HCT116 (cell line): Measurements from ENCODE around the gene NCAPG2. TPM values are rescaled to one million over a fixed set of nuclear protein-coding genes. Genes with fewer than 3 reads are reported as not detected.

Experiments used
- ATAC-seq: fragments of 200-7000 bp; cut with Tn5 transposase; 2 replicates; pipeline ENCODE4 v1.9.1; 2020; ENCODE audit warnings: mild to moderate bottlenecking, moderate library complexity
- BruUV-seq: library from RNA; stranded (reverse); fragments of 400-500 nt; replicated peaks from 2 replicates; lab custom pipeline; 2021; lab: Mats Ljungman, UMichigan
- CTCF ChIA-PET: fragments of 300-600 bp; sonication (Branson Sonifier 250); formaldehyde crosslinking; loops from one replicate; lab custom pipeline; 2021; ENCODE audit warnings: antibody characterized with exemption; lab: Charles Lee
- POLR2A ChIA-PET: fragments of 300-600, 350-600 bp; sonication (Branson Sonifier 250); formaldehyde crosslinking; loops from one replicate; lab custom pipeline; 2021; ENCODE audit warnings: antibody characterized with exemption; lab: Charles Lee
- RAD21 ChIA-PET, 2 experiments: fragments of 300-600 bp; sonication (Branson Sonifier 250); formaldehyde crosslinking; loops; one replicate each; lab custom pipeline; 2023; ENCODE audit warnings: low total read pairs in 2 of 2; ENCODE audit not compliant: uncharacterized antibody in 2 of 2, unreplicated experiment in 2 of 2, low non-redundant PET in 1 of 2; lab: Charles Lee
- DNase-seq: peaks from one replicate; pipeline ENCODE4 v3.0.0-alpha.2; 2010; ENCODE audit warnings: low read depth, low spot score
- H2AFZ ChIP-seq: fragments of 200-600 bp; shearing (Covaris generic), sonication (generic); 2 replicates; pipeline ENCODE4 v1.6.1; 2017; ENCODE audit warnings: low read depth, mixed run types, mixed read lengths, antibody characterized with exemption, low read length; ENCODE audit not compliant: poor library complexity, severe bottlenecking
- H3K27ac ChIP-seq: 2 replicates; pipeline ENCODE4 v1.5.1; 2012; ENCODE audit warnings: low read depth, low read length
- H3K27me3 ChIP-seq: fragments of 200-600 bp; sonication (generic); 2 replicates; pipeline ENCODE4 v1.6.1; 2016; ENCODE audit warnings: mixed run types, low read length, mixed read lengths; ENCODE audit not compliant: insufficient read depth
- H3K36me3 ChIP-seq, 2 experiments: fragments of 200-500 bp in 1 of 2; fragments of 200-600 bp in 1 of 2; sonication (Bioruptor generic) in 1 of 2; sonication (generic) in 1 of 2; 2 replicates each; pipeline versions ENCODE4 v1.5.1 to v1.6.1; 2014 to 2016; ENCODE audit warnings: low read length in 2 of 2, inconsistent platforms in 1 of 2, mixed read lengths in 1 of 2, mixed run types in 1 of 2; ENCODE audit not compliant: insufficient read depth in 2 of 2, control insufficient read depth in 1 of 2
- H3K4me1 ChIP-seq, 2 experiments: fragments of 200-600 bp in 1 of 2; sonication (generic) in 1 of 2; 2 replicates each; pipeline versions ENCODE4 v1.5.1 to v1.6.1; 2012 to 2017; ENCODE audit warnings: low read length in 2 of 2, inconsistent platforms in 1 of 2, mild to moderate bottlenecking in 1 of 2, mixed read lengths in 1 of 2, mixed run types in 1 of 2, moderate library complexity in 1 of 2; ENCODE audit not compliant: insufficient read depth in 2 of 2, control insufficient read depth in 1 of 2
- H3K4me2 ChIP-seq: fragments of 200-600 bp; sonication (generic); 2 replicates; pipeline ENCODE4 v1.6.1; 2017; ENCODE audit warnings: mixed run types, low read length, mixed read lengths
- H3K4me3 ChIP-seq, 2 experiments: fragments of 200-600 bp in 1 of 2; sonication (generic) in 1 of 2; replicated peaks in 1 of 2; 2 replicates each; pipeline ENCODE4 v1.5.1; 2011 to 2016; ENCODE audit warnings: low read length in 2 of 2, control low read depth in 1 of 2, low read depth in 1 of 2, mild to moderate bottlenecking in 1 of 2, mixed read lengths in 1 of 2, mixed run types in 1 of 2
- H3K79me2 ChIP-seq: fragments of 200-600 bp; sonication (generic); 2 replicates; pipeline ENCODE4 v1.6.1; 2017; ENCODE audit warnings: mild to moderate bottlenecking, mixed run types, low read length, moderate library complexity, mixed read lengths; ENCODE audit not compliant: insufficient read depth
- H3K9ac ChIP-seq: fragments of 200-600 bp; sonication (generic); 2 replicates; pipeline ENCODE4 v1.6.1; 2016; ENCODE audit warnings: low read length, mixed read lengths
- H3K9me2 ChIP-seq: fragments of 200-600 bp; sonication (generic), shearing (Covaris generic); 2 replicates; pipeline ENCODE4 v1.6.1; 2017; ENCODE audit warnings: mixed run types, mild to moderate bottlenecking, moderate library complexity; ENCODE audit not compliant: insufficient read depth
- H3K9me3 ChIP-seq, 2 experiments: fragments of 200-500 bp in 1 of 2; fragments of 200-600 bp in 1 of 2; sonication (Bioruptor generic) in 1 of 2; sonication (generic) in 1 of 2; 2 replicates each; pipeline ENCODE4 v1.6.1; 2014 to 2017; ENCODE audit warnings: low read length in 2 of 2, mixed read lengths in 2 of 2, inconsistent platforms in 1 of 2, low read depth in 1 of 2, mild to moderate bottlenecking in 1 of 2, mixed run types in 1 of 2, moderate library complexity in 1 of 2; ENCODE audit not compliant: control insufficient read depth in 1 of 2, insufficient read depth in 1 of 2
- H4K20me1 ChIP-seq: fragments of 200-600 bp; sonication (generic), shearing (Covaris generic); 2 replicates; pipeline ENCODE4 v1.6.1; 2017; ENCODE audit warnings: mixed run types, mild to moderate bottlenecking, moderate library complexity; ENCODE audit not compliant: insufficient read depth
- CBX3 ChIP-seq: IDR thresholded peaks from 2 replicates; pipeline ENCODE4 v1.6.1; 2012; ENCODE audit warnings: low read depth
- CEBPB ChIP-seq: IDR thresholded peaks from 2 replicates; pipeline ENCODE4 v1.6.1; 2012; ENCODE audit warnings: low read depth
- CTCF ChIP-seq, 3 experiments: fragments of 200-600 bp in 1 of 3; sonication (generic) in 1 of 3; IDR thresholded peaks in 2 of 3; conservative IDR thresholded peaks in 1 of 3; 2 replicates each; pipeline ENCODE4 v1.5.1; 2012 to 2017; ENCODE audit warnings: low read depth in 2 of 3, low read length in 2 of 3, antibody characterized with exemption in 1 of 3, borderline replicate concordance in 1 of 3, control low read depth in 1 of 3, mild to moderate bottlenecking in 1 of 3, mixed read lengths in 1 of 3, mixed run types in 1 of 3, moderate library complexity in 1 of 3; ENCODE audit not compliant: insufficient read depth in 1 of 3
- EGR1 ChIP-seq: IDR thresholded peaks from 2 replicates; pipeline ENCODE4 v1.6.1; 2012; ENCODE audit warnings: low read depth
- EZH2 ChIP-seq: fragments of 200-600 bp; sonication (generic); IDR thresholded peaks from 2 replicates; pipeline ENCODE4 v1.6.1; 2017; ENCODE audit warnings: antibody characterized with exemption, mixed run types
- FOSL1 ChIP-seq: IDR thresholded peaks from 2 replicates; pipeline ENCODE4 v1.6.1; 2012; ENCODE audit warnings: low read depth
- MAX ChIP-seq: IDR thresholded peaks from 2 replicates; pipeline ENCODE4 v1.6.1; 2012
- RAD21 ChIP-seq: IDR thresholded peaks from 2 replicates; pipeline ENCODE4 v1.6.1; 2012; ENCODE audit warnings: low read depth, mild to moderate bottlenecking
- SIN3A ChIP-seq: IDR thresholded peaks from 2 replicates; pipeline ENCODE4 v1.6.1; 2012; ENCODE audit warnings: low read depth
- SP1 ChIP-seq: IDR thresholded peaks from 2 replicates; pipeline ENCODE4 v1.6.1; 2012; ENCODE audit warnings: low read depth
- ZBTB33 ChIP-seq: IDR thresholded peaks from 2 replicates; pipeline ENCODE4 v1.6.1; 2011; ENCODE audit warnings: mild to moderate bottlenecking, low read length, moderate library complexity; ENCODE audit not compliant: insufficient replicate concordance; ENCODE audit errors: extremely low read depth
- intact Hi-C: fragments of 100-400 bp; cut with micrococcal nuclease; formaldehyde crosslinking; loops from 2 replicates; pipeline ENCODE4 v1.10.0; 2022
- total RNA-seq: library from RNA; stranded (reverse); gene quantifications from one replicate; pipeline ENCODE4 v1.2.1, GENCODE V29; 2021; ENCODE audit not compliant: unreplicated experiment

The NCAPG2 gene
- total RNA-seq, 1 experiment from 2014 or later = 73.1 TPM

- intact Hi-C loops = no loop called here
- no peaks in the 10 kb centered on the region for H3K9me2 ChIP-seq
- TF ChIP-seq SIN3A (no peak), CBX3 (no peak), SP1 (no peak), CEBPB (no peak), CTCF (IDR thresholded peaks at IDR 0.05 in 2 of 3, conservative IDR thresholded peaks at IDR 0.05 in 1 of 3; ENCODE audit: borderline replicate concordance in 1 of 3, insufficient read depth in 1 of 3, low read depth in 2 of 3, low read length in 2 of 3) (no peak), ZBTB33 (no peak), RAD21 (no peak), EGR1 (no peak), MAX (no peak), EZH2 (no peak), FOSL1 (no peak)
- no peaks in the 10 kb centered on the region; the same call in 1 of the 2 replicates for H4K20me1 ChIP-seq
- ATAC-seq (no peak), DNase-seq (no peak)
- peaks cover 31 to 57% of the 10 kb centered on the region in 2 experiments for H3K36me3 ChIP-seq
- no peak overlapping the region for H3K4me2 ChIP-seq
- H2AFZ ChIP-seq = no peak overlapping the region
- H3K9me3 ChIP-seq = no peaks in the 10 kb centered on the region
- no peak overlapping the region for H3K27ac ChIP-seq
- POLR2A ChIA-PET = no interaction called here
- no peaks in the 10 kb centered on the region for H3K4me1 ChIP-seq
- H3K27me3 ChIP-seq = no peaks in the 10 kb centered on the region
- no peak overlapping the region for H3K9ac ChIP-seq
- BruUV-seq = no TSS peak
- H3K79me2 ChIP-seq = peaks cover 14% of the 10 kb centered on the region
- CTCF ChIA-PET = no interaction called here
- H3K4me3 ChIP-seq = no peak overlapping the region
- RAD21 ChIA-PET = no interaction called here
These were observed 20.3 kb downstream of the NCAPG2 start for GRCh38 chr7:158684329-158684728.
